B cell (primary cell): Measurements from ENCODE around the gene CEMIP2. TPM values are rescaled to one million over a fixed set of nuclear protein-coding genes. Genes with fewer than 3 reads are reported as not detected.
"Not testable (repeated sequence)": the region's sequence is repeated elsewhere in the genome, so short reads cannot be mapped to it uniquely, and the experiment has no call there.

ENCODE experiments used
- ATAC-seq: fragments of 200-7000 bp; cut with Tn5 transposase; one replicate; pipeline ENCODE4 v1.10.0; 2021; ENCODE audit warnings: low read depth, mild to moderate bottlenecking, moderate number of reproducible peaks, moderate library complexity
- CTCF ChIA-PET: fragments of 350-600 bp; sonication (Branson Sonifier 250); formaldehyde crosslinking; loops from one replicate; lab custom pipeline; 2021; ENCODE audit warnings: antibody characterized with exemption, inconsistent platforms; lab: Charles Lee
- POLR2A ChIA-PET: fragments of 350-600 bp; sonication (Branson Sonifier 250); formaldehyde crosslinking; loops from one replicate; lab custom pipeline; 2021; ENCODE audit warnings: antibody characterized with exemption; lab: Charles Lee
- DNase-seq: peaks from one replicate; pipeline ENCODE4 v3.0.0; 2013
- H2AFZ ChIP-seq: 2 replicates; pipeline ENCODE4 v1.6.1; 2012; ENCODE audit warnings: mild to moderate bottlenecking, low read depth, low read length; ENCODE audit not compliant: insufficient read depth, poor library complexity, severe bottlenecking
- H3K27ac ChIP-seq, 2 donors: 1 replicate in 1 of 2; 2 replicates in 1 of 2; pipeline ENCODE4 v1.5.1; 2012 to 2013; ENCODE audit warnings: low read length in 2 of 2, mild to moderate bottlenecking in 2 of 2, moderate library complexity in 1 of 2
- H3K27me3 ChIP-seq, 4 experiments: fragments of 200-600 bp in 1 of 4; sonication (generic) in 1 of 4; replicated peaks in 1 of 4; 1 replicate in 2 of 4; 2 replicates in 2 of 4; pipeline versions ENCODE4 v1.6.1 to v1.7.0; 2013 to 2016; ENCODE audit warnings: low read length in 3 of 4, mild to moderate bottlenecking in 2 of 4, mixed read lengths in 1 of 4, moderate library complexity in 1 of 4; ENCODE audit not compliant: insufficient read depth in 4 of 4, control insufficient read depth in 3 of 4; ENCODE audit errors: control extremely low read depth in 1 of 4
- H3K36me3 ChIP-seq, 2 experiments: replicated peaks in 1 of 2; 1 replicate in 1 of 2; 2 replicates in 1 of 2; pipeline versions ENCODE4 v1.6.1 to v1.7.1; 2013; ENCODE audit warnings: low read length in 1 of 2; ENCODE audit not compliant: insufficient read depth in 2 of 2, control insufficient read depth in 1 of 2; ENCODE audit errors: control extremely low read depth in 1 of 2, extremely low read depth in 1 of 2
- H3K4me1 ChIP-seq, 2 donors: fragments of 200-600 bp in 1 of 2; sonication (generic) in 1 of 2; 1 replicate in 1 of 2; 2 replicates in 1 of 2; pipeline versions ENCODE4 v1.5.1 to v1.6.1; 2013 to 2017; ENCODE audit warnings: low read length in 2 of 2; ENCODE audit not compliant: control insufficient read depth in 2 of 2, insufficient read depth in 2 of 2
- H3K4me2 ChIP-seq: replicated peaks from 2 replicates; pipeline ENCODE3; 2012; ENCODE audit warnings: mild to moderate bottlenecking, low read depth, low read length; ENCODE audit not compliant: poor library complexity, severe bottlenecking
- H3K4me3 ChIP-seq, 5 experiments: fragments of 200-600 bp in 1 of 5; sonication (generic) in 1 of 5; 1 replicate in 3 of 5; 2 replicates in 2 of 5; pipeline versions ENCODE4 v1.5.1 to v1.7.0; 2011 to 2016; ENCODE audit warnings: low read length in 4 of 5, mild to moderate bottlenecking in 4 of 5, low read depth in 2 of 5, control low read depth in 1 of 5, moderate library complexity in 1 of 5; ENCODE audit not compliant: insufficient read depth in 1 of 5; ENCODE audit errors: control extremely low read depth in 1 of 5, extremely low read depth in 1 of 5
- H3K79me2 ChIP-seq: fragments of 200-600 bp; sonication (generic); one replicate; pipeline ENCODE4 v1.6.0; 2016; ENCODE audit warnings: low read length; ENCODE audit not compliant: control insufficient read depth, insufficient read depth
- H3K9ac ChIP-seq: fragments of 200-600 bp; sonication (generic); 2 replicates; pipeline ENCODE4 v1.6.1; 2017; ENCODE audit warnings: mild to moderate bottlenecking, low read length, moderate library complexity
- H3K9me3 ChIP-seq, 3 donors: one replicate each; pipeline versions ENCODE4 v1.6.1 to v1.7.1; 2013; ENCODE audit warnings: low read length in 2 of 3; ENCODE audit not compliant: control insufficient read depth in 2 of 3, insufficient read depth in 1 of 3; ENCODE audit errors: control extremely low read depth in 1 of 3
- H4K20me1 ChIP-seq: 2 replicates; pipeline ENCODE4 v1.6.0; 2012; ENCODE audit warnings: mild to moderate bottlenecking, low read length; ENCODE audit not compliant: insufficient read depth, control insufficient read depth, poor library complexity, severe bottlenecking
- H3K27ac Mint-ChIP-seq: one replicate; pipeline ENCODE4 v1.8.0; 2021; ENCODE audit warnings: mixed read lengths
- H3K27me3 Mint-ChIP-seq: one replicate; pipeline ENCODE4 v1.8.0; 2021; ENCODE audit warnings: mixed read lengths
- H3K4me1 Mint-ChIP-seq: one replicate; pipeline ENCODE4 v1.8.0; 2021; ENCODE audit warnings: mixed read lengths
- H3K4me3 Mint-ChIP-seq: one replicate; pipeline ENCODE4 v1.8.0; 2021; ENCODE audit warnings: mixed read lengths
- H3K9me3 Mint-ChIP-seq: one replicate; pipeline ENCODE4 v1.8.0; 2022; ENCODE audit warnings: mixed read lengths; ENCODE audit not compliant: insufficient read depth
- CTCF ChIP-seq: fragments of 200-600 bp; IDR thresholded peaks from one replicate; pipeline ENCODE4 v1.8.0; 2022; ENCODE audit warnings: antibody characterized with exemption, mild to moderate bottlenecking
- EZH2 ChIP-seq: IDR thresholded peaks from 2 replicates; pipeline ENCODE4 v1.6.1; 2012; ENCODE audit warnings: borderline replicate concordance, low read depth, mild to moderate bottlenecking, moderate library complexity, low read length; ENCODE audit not compliant: insufficient read depth, poor library complexity, severe bottlenecking
- WGBS: methylation state at CpG from one replicate; pipeline ENCODE4 v1.1.5; 2013; ENCODE audit warnings: missing lambda C conversion rate; ENCODE audit not compliant: insufficient coverage; 5-methylcytosine and 5-hydroxymethylcytosine counted together
- intact Hi-C: fragments of 100-400 bp; cut with micrococcal nuclease; formaldehyde crosslinking; loops from one replicate; pipeline ENCODE4 v1.10.0; 2022
- polyA plus RNA-seq: library from polyadenylated mRNA; depleted of rRNA; stranded (reverse); fragments of >200 nt; gene quantifications from 2 replicates; pipeline ENCODE4 v1.2.3, GENCODE V29; 2012
- total RNA-seq, 2 donors: library from RNA; stranded (reverse); fragments of 120-200 nt in 1 of 2; gene quantifications; 1 replicate in 1 of 2; 2 replicates in 1 of 2; pipeline versions ENCODE4 v1.2.3 to v1.2.4, GENCODE V29; 2013 to 2022

Gene CEMIP2
- total and polyA plus RNA-seq, 2 donors (not counting 1 experiment from before 2014, with no cell fraction given): 35.4 to 90.6 TPM

DNA sequence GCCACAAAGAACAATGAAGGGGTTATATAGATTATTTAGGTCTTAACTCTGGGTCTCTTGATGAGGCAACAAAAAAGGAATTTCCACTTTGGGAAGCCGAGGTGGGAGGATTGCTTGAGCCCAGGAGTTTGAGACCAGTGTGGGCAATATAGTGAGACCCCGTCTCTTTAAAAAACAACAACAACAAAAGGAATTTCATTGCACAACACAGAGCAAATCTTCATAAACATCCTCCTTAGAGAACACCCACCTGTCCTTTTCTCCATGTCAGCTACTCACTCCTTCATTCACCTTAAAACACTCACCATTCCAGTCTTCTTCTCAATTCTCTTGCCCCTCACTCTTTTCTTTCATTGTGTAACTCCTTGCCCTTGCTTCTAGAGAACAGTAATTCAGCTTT is 39.8 kb upstream of the CEMIP2 start:
- no peaks in the 10 kb centered on the region for H3K36me3 ChIP-seq
- peak overlapping the region; percentile 47 for H3K27ac Mint-ChIP-seq
- H3K4me3 ChIP-seq: no peak overlapping the region
- H3K27me3 ChIP-seq: no peaks in the 10 kb centered on the region
- no peak overlapping the region for H3K27ac ChIP-seq
- CTCF ChIA-PET: interaction anchor here (1.3 to 9.7 kb wide), 9 partner anchors 10 to 217 kb away, joined by 3 to 116 read pairs (median 35); partner anchors contain the start of genes ABHD17B, C9orf85 and CEMIP2
- DNase-seq: no peak
- H3K9me3 ChIP-seq: peaks cover 0 to under 1% (median 0%) of the 10 kb centered on the region in 3 donors
- peaks cover 10 to 15% of the 10 kb centered on the region in 2 donors for H3K4me1 ChIP-seq
- WGBS: 83% methylated on average over 1 of the region's 2 CpGs
- TF ChIP-seq CTCF (no peak), EZH2 (no peak)
- no peak overlapping the region for H3K9ac ChIP-seq
- H4K20me1 ChIP-seq: no peaks in the 10 kb centered on the region
- POLR2A ChIA-PET: interaction anchor here (1.0 kb wide), 1 partner anchor 12 kb away, joined by 3 read pairs; no protein-coding TSS in a partner anchor
- no peaks in the 10 kb centered on the region for H3K27me3 Mint-ChIP-seq
- no peaks in the 10 kb centered on the region for H3K9me3 Mint-ChIP-seq
- peak overlapping the region; percentile 26 for H2AFZ ChIP-seq
- H3K4me1 Mint-ChIP-seq: peaks cover 18% of the 10 kb centered on the region
- H3K4me3 Mint-ChIP-seq: no peak overlapping the region
- no peak overlapping the region for H3K4me2 ChIP-seq
- no peak for ATAC-seq
- intact Hi-C loops: no loop called here
- no peaks in the 10 kb centered on the region for H3K79me2 ChIP-seq

GRCh38 chr9:71806901-71807307 is 38.6 kb upstream of the CEMIP2 start:
- WGBS: no CpG with 5 or more reads among the region's 1 CpG
- Mint-ChIP-seq H3K4me1 (peaks cover 24% of the 10 kb centered on the region), H3K27me3 (no peaks in the 10 kb centered on the region), H3K27ac (peak overlapping the region; percentile 2), H3K4me3 (no peak overlapping the region), H3K9me3 (peaks cover 5% of the 10 kb centered on the region)
- TF ChIP-seq EZH2 (no peak), CTCF (peak; percentile 89)
- Histone ChIP-seq H3K27ac (no peak overlapping the region), H3K4me1 (peaks cover 14 to 16% of the 10 kb centered on the region in 2 donors), H3K4me2 (peak overlapping the region; percentile 45), H3K27me3 (no peaks in the 10 kb centered on the region), H3K36me3 (no peaks in the 10 kb centered on the region), H3K79me2 (no peaks in the 10 kb centered on the region), H2AFZ (peak overlapping the region; percentile 61), H4K20me1 (no peaks in the 10 kb centered on the region), H3K4me3 (no peak overlapping the region), H3K9me3 (peaks cover 0 to 4% (median 2%) of the 10 kb centered on the region in 3 donors), H3K9ac (peak overlapping the region; percentile 15)
- intact Hi-C loops: loop anchor here (1.0 to 2.0 kb wide), 4 partner anchors 12 to 218 kb away; partner anchors contain the start of gene CEMIP2
- DNase-seq (peak; percentile 74), ATAC-seq (peak; percentile 88)
- CTCF ChIA-PET: interaction anchor here (0.6 to 9.7 kb wide), 23 partner anchors 11 to 232 kb away, joined by 3 to 116 read pairs (median 4); partner anchors contain the start of genes ABHD17B, C9orf85 and CEMIP2
- POLR2A ChIA-PET: interaction anchor here (0.8 kb wide), 1 partner anchor 218 kb away, joined by 3 read pairs; no protein-coding TSS in a partner anchor

DNA sequence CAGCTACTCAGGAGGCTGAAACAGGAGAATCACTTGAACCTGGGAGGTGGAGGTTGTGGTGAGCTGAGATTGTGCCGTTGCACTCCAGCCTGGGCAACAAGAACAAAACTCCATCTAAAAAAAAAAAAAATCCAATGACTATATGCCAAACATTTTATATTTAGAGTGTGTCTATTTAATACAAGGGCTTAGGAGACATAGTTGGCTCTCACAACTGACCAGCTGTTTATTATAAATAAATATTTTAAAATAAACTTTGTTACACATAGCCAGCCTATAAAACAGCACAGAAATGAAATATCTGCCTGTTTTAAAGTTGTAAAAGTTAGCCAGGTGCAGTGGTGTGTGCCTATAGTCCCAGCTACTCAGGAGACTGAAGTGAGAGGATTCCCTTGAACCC is 36.8 kb upstream of the CEMIP2 start:
- DNase-seq, H3K4me2 ChIP-seq, ATAC-seq, H3K36me3 ChIP-seq, H3K9ac ChIP-seq, H3K4me3 ChIP-seq, H2AFZ ChIP-seq, H3K9me3 Mint-ChIP-seq, H3K9me3 ChIP-seq, H4K20me1 ChIP-seq, H3K27ac ChIP-seq, H3K79me2 ChIP-seq, H3K4me3 Mint-ChIP-seq, H3K27ac Mint-ChIP-seq, H3K27me3 Mint-ChIP-seq, H3K27me3 ChIP-seq, intact Hi-C loops: not testable (repeated sequence)
- POLR2A ChIA-PET: interaction anchor here (0.7 kb wide), 1 partner anchor 33 kb away, joined by 3 read pairs; no protein-coding TSS in a partner anchor
- CTCF ChIA-PET: interaction anchor here (1.0 to 9.7 kb wide), 8 partner anchors 9 to 220 kb away, joined by 5 to 116 read pairs (median 26); partner anchors contain the start of gene CEMIP2
- no CpG with 5 or more reads among the region's 1 CpG for WGBS
- H3K4me1 Mint-ChIP-seq: peaks cover 25% of the 10 kb centered on the region
- peaks cover 17 to 23% of the 10 kb centered on the region in 2 donors for H3K4me1 ChIP-seq
